ENCODE measurements around the gene LOXL1. TPM values are rescaled to one million over a fixed set of nuclear protein-coding genes. Genes with fewer than 3 reads are reported as not detected.
"Not testable (repeated sequence)": the region's sequence is repeated elsewhere in the genome, so short reads cannot be mapped to it uniquely, and the experiment has no call there.

Gene LOXL1
- total and polyA plus RNA-seq, 2 donors = 6.6 to 6.7 TPM

DNA sequence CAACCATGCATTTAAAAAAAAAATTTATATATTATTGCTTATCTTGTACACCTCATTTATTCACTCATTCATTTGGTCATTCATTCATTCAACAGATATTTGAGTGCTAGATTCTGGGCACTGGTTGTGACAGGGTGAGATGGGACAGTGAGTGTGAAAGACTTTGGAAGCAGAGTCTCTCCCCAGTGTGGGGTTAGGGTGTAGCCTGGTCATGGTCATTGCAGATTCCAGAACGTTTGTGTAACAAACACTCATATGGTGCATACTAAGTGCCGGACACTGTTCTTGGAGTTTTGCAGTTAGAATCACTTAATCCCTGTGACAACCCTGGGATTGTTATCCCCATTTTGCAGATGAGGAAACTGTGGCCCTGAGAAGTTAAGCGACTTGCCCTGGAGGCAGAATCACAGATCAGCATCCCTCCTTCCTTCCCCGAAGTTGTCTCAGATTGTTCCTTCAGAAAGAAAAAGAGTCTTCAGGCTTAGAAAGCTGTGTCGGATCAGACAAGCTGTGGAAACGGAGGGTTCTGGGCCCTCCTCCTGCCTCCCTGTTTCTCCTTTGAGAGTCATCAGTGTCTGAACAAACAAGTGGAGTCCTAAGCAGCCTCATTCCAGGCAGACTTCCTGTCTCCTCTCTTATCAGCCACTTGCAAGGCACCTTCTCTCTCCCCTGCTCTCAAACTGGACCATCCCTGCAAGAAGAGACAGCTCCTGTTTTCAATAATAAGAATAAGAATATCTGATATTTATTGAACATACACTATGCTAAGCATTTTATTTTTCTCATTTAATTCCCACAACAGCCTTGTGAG lies 6.3 kb downstream of the LOXL1 start:
- no peak overlapping the region for H3K4me3 ChIP-seq (ENCODE audit: low read length in 2 of 2)
- H3K9me3 ChIP-seq (ENCODE audit: control insufficient read depth in 2 of 2, insufficient read depth in 1 of 2, low read length in 1 of 2) = no peaks in the 10 kb centered on the region
- no peak overlapping the region for H3K27ac ChIP-seq (ENCODE audit: low read depth in 1 of 2, low read length in 1 of 2)
- WGBS = 92% methylated on average over 6 of the region's 6 CpGs
- no peaks in the 10 kb centered on the region for H3K36me3 ChIP-seq (ENCODE audit: control insufficient read depth in 2 of 2, insufficient read depth in 2 of 2, low read length in 1 of 2)
- peaks cover 17 to 18% of the 10 kb centered on the region in 2 donors for H3K4me1 ChIP-seq (ENCODE audit: control insufficient read depth in 2 of 2, insufficient read depth in 2 of 2, low read length in 2 of 2)
- H3K27me3 ChIP-seq (ENCODE audit: control insufficient read depth in 2 of 2, insufficient read depth in 1 of 2, low read length in 1 of 2) = peaks cover 2 to 16% of the 10 kb centered on the region in 2 donors
- DNase-seq (ENCODE audit: low read depth in 6 of 9, low spot score in 9 of 9) = no peak

DNA sequence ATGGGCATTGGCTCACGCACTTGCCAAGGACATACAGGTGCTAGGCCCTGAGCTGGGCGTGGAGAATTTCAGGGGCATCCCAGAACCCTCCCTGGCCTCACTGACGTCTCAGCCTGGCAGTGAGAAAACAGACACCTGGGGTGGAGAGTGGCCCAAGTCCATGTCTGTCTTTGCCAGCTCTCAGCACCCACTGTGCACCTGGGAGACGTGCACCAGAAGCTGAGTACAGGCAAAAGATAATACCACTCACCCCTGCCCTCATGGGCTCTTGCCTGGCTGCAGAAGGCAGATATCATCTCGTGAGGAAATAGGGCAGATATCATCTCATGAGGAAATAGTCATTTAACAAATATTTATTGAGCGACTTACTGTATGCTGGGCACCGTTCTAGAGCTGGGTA lies 8.0 kb downstream of the LOXL1 start:
- Histone ChIP-seq H3K27me3 (ENCODE audit: control insufficient read depth in 2 of 2, insufficient read depth in 1 of 2, low read length in 1 of 2) (peaks cover 0 to under 1% of the 10 kb centered on the region in 2 donors), H3K9me3 (ENCODE audit: control insufficient read depth in 2 of 2, insufficient read depth in 1 of 2, low read length in 1 of 2) (no peaks in the 10 kb centered on the region), H3K27ac (ENCODE audit: low read depth in 1 of 2, low read length in 1 of 2) (no peak overlapping the region), H3K36me3 (ENCODE audit: control insufficient read depth in 2 of 2, insufficient read depth in 2 of 2, low read length in 1 of 2) (no peaks in the 10 kb centered on the region), H3K4me3 (ENCODE audit: low read length in 2 of 2) (no peak overlapping the region), H3K4me1 (ENCODE audit: control insufficient read depth in 2 of 2, insufficient read depth in 2 of 2, low read length in 2 of 2) (peaks cover 4 to 5% of the 10 kb centered on the region in 2 donors)
- no peak for DNase-seq (ENCODE audit: low read depth in 6 of 9, low spot score in 9 of 9)
- WGBS = 61% methylated on average over 7 of the region's 7 CpGs

DNA sequence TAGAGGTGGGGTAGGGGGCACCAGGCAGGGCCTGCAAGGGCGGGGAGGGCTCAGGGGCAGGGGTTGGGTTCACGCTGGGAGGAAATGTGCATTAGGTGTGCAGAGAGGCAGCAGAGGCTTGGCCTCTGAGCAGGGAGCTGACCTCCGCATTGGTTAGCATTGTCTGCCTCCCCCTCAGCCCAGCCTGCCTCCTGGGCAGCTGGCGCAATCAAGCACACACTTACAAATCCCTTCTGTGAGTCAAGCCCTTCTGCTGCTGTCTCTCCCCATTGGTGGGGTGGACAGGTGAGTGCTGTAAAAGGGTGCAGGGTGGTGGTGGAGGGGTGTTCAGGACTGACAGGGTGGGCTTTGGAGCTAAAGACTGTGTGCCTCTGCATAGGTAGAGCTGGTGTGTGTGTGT lies 9.3 kb downstream of the LOXL1 start:
- Histone ChIP-seq H3K36me3 (ENCODE audit: control insufficient read depth in 2 of 2, insufficient read depth in 2 of 2, low read length in 1 of 2) (no peaks in the 10 kb centered on the region), H3K9me3 (ENCODE audit: control insufficient read depth in 2 of 2, insufficient read depth in 1 of 2, low read length in 1 of 2) (no peaks in the 10 kb centered on the region), H3K4me1 (ENCODE audit: control insufficient read depth in 2 of 2, insufficient read depth in 2 of 2, low read length in 2 of 2) (peaks cover 0 to 3% of the 10 kb centered on the region in 2 donors), H3K27ac (ENCODE audit: low read depth in 1 of 2, low read length in 1 of 2) (no peak overlapping the region), H3K27me3 (ENCODE audit: control insufficient read depth in 2 of 2, insufficient read depth in 1 of 2, low read length in 1 of 2) (no peaks in the 10 kb centered on the region), H3K4me3 (ENCODE audit: low read length in 2 of 2) (no peak overlapping the region)
- no peak for DNase-seq (ENCODE audit: low read depth in 6 of 9, low spot score in 9 of 9)
- WGBS = 96% methylated on average over 4 of the region's 4 CpGs

DNA sequence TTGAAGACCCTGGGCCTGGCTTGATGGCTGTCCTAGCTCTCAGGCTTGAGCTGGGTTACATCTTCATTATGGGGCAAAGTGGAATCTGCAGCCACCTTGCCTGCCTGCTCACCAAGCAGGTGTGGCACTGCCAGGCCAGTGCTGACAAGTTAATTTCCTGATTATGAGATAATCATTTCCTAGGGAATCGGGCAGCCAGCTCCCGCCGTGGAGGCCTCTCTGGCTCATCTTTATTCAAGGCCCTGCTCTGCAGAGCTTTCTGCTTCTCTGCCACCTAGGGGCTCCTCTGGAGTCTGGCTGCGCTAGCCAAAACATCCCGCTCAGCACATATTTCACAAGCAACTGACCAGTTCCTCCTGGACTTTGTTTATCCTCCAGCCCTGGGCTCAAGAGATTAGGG lies 9.9 kb downstream of the LOXL1 start:
- H3K27ac ChIP-seq (ENCODE audit: low read depth in 1 of 2, low read length in 1 of 2) = no peak overlapping the region
- no peak for DNase-seq (ENCODE audit: low read depth in 6 of 9, low spot score in 9 of 9)

DNA sequence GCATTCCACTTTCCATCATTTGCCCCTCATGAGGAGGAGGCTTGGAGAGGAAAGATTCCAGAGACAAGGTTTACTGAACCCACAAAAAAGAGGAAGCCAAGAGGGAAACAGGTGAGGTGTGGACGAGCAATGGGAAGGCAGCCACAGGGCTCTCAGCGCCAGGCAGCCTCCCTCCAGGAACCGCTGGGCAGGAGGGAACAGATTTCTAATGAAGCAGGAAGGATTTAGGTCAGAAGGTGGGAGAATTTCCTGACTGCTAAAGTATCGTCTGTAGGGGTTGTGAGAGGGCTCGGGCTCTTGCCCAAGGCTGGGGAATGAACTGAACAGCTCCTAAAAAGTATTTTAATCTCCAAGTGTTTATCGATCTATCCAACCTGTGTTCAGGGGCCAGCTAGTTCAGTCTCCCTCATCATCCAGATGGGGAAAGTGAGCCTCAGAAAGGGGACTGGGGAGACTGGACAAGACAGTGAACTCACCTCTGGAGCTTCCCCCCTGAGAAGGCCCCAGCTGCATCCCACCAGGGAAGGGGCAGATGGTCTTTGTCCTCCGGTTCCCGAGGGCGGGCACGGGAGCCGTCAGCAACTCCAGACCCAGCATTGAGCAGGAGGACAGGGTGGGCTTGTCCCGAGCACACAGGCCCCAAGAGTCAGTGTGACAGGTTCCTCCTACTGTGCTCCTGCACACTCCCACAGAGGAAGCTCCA lies 10.5 kb downstream of the LOXL1 start:
- H3K27ac ChIP-seq (ENCODE audit: low read depth in 1 of 2, low read length in 1 of 2) = no peak overlapping the region
- 78% methylated on average over 12 of the region's 12 CpGs for WGBS
- no peaks in the 10 kb centered on the region for H3K9me3 ChIP-seq (ENCODE audit: control insufficient read depth in 2 of 2, insufficient read depth in 1 of 2, low read length in 1 of 2)
- no peak overlapping the region for H3K4me3 ChIP-seq (ENCODE audit: low read length in 2 of 2)
- no peak for DNase-seq (ENCODE audit: low read depth in 6 of 9, low spot score in 9 of 9)
- peaks cover 1 to 3% of the 10 kb centered on the region in 2 donors for H3K4me1 ChIP-seq (ENCODE audit: control insufficient read depth in 2 of 2, insufficient read depth in 2 of 2, low read length in 2 of 2)
- H3K36me3 ChIP-seq (ENCODE audit: control insufficient read depth in 2 of 2, insufficient read depth in 2 of 2, low read length in 1 of 2) = no peaks in the 10 kb centered on the region
- no peaks in the 10 kb centered on the region for H3K27me3 ChIP-seq (ENCODE audit: control insufficient read depth in 2 of 2, insufficient read depth in 1 of 2, low read length in 1 of 2)

More for the DNA sequence above, 9.9 kb downstream of the LOXL1 start:
- Histone ChIP-seq H3K4me1 (ENCODE audit: control insufficient read depth in 2 of 2, insufficient read depth in 2 of 2, low read length in 2 of 2) (peaks cover 0 to 3% of the 10 kb centered on the region in 2 donors), H3K4me3 (ENCODE audit: low read length in 2 of 2) (no peak overlapping the region), H3K36me3 (ENCODE audit: control insufficient read depth in 2 of 2, insufficient read depth in 2 of 2, low read length in 1 of 2) (no peaks in the 10 kb centered on the region), H3K27me3 (ENCODE audit: control insufficient read depth in 2 of 2, insufficient read depth in 1 of 2, low read length in 1 of 2) (no peaks in the 10 kb centered on the region), H3K9me3 (ENCODE audit: control insufficient read depth in 2 of 2, insufficient read depth in 1 of 2, low read length in 1 of 2) (no peaks in the 10 kb centered on the region)
- WGBS = 90% methylated on average over 5 of the region's 5 CpGs

DNA sequence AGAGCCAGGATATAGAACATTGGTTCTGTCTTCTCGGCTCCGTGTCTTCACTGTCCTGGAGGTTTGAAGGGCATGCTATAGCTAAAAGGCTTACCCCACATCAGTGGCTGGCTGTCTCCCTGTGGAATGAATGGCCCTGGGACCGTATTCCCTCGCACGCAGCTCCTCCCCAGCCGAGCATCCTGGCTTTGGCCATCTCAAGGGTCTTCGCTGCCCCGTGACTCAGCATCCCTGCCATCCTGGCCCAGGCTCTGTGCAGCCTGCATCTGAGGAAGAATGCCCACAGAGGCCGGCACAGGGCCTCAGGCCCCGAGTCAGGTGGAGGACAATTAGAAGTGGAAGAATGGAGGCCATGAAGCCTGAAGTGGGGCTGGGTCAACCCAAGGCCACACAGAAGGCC lies 11.0 kb downstream of the LOXL1 start:
- DNase-seq (ENCODE audit: low read depth in 6 of 9, low spot score in 9 of 9) = no peak
- Histone ChIP-seq H3K9me3 (ENCODE audit: control insufficient read depth in 2 of 2, insufficient read depth in 1 of 2, low read length in 1 of 2) (no peaks in the 10 kb centered on the region), H3K27ac (ENCODE audit: low read depth in 1 of 2, low read length in 1 of 2) (no peak overlapping the region), H3K27me3 (ENCODE audit: control insufficient read depth in 2 of 2, insufficient read depth in 1 of 2, low read length in 1 of 2) (no peaks in the 10 kb centered on the region), H3K36me3 (ENCODE audit: control insufficient read depth in 2 of 2, insufficient read depth in 2 of 2, low read length in 1 of 2) (no peaks in the 10 kb centered on the region), H3K4me3 (ENCODE audit: low read length in 2 of 2) (no peak overlapping the region), H3K4me1 (ENCODE audit: control insufficient read depth in 2 of 2, insufficient read depth in 2 of 2, low read length in 2 of 2) (peaks cover 3 to 7% of the 10 kb centered on the region in 2 donors)
- 86% methylated on average over 10 of the region's 10 CpGs for WGBS

DNA sequence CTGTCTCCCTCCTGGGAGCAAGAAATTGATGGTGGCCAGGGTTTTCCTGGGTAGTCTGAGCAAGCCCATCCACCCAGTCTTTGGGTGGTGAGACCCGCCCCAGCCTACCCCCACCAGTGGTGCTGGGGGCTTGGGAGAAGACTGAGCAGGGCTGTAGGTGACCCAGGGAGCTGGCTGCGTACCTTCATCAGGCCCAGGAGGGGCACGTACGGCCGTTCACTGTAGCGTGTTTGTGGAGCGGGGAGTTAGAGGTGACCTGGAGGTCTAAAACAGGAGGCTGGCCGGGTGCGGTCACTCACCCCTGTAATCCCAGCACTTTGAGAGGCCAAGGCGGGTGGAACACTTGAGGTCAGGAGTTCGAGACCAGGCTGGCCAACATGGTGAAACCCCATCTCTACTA lies 11.5 kb downstream of the LOXL1 start:
- no peaks in the 10 kb centered on the region for H3K9me3 ChIP-seq (ENCODE audit: control insufficient read depth in 2 of 2, insufficient read depth in 1 of 2, low read length in 1 of 2)
- H3K4me3 ChIP-seq (ENCODE audit: low read length in 2 of 2) = no peak overlapping the region
- H3K27ac ChIP-seq (ENCODE audit: low read depth in 1 of 2, low read length in 1 of 2) = no peak overlapping the region
- no peak for DNase-seq (ENCODE audit: low read depth in 6 of 9, low spot score in 9 of 9)
- no peaks in the 10 kb centered on the region for H3K27me3 ChIP-seq (ENCODE audit: control insufficient read depth in 2 of 2, insufficient read depth in 1 of 2, low read length in 1 of 2)
- WGBS = 98% methylated on average over 11 of the region's 11 CpGs
- H3K36me3 ChIP-seq (ENCODE audit: control insufficient read depth in 2 of 2, insufficient read depth in 2 of 2, low read length in 1 of 2) = no peaks in the 10 kb centered on the region
- H3K4me1 ChIP-seq (ENCODE audit: control insufficient read depth in 2 of 2, insufficient read depth in 2 of 2, low read length in 2 of 2) = peaks cover 3 to 11% of the 10 kb centered on the region in 2 donors

DNA sequence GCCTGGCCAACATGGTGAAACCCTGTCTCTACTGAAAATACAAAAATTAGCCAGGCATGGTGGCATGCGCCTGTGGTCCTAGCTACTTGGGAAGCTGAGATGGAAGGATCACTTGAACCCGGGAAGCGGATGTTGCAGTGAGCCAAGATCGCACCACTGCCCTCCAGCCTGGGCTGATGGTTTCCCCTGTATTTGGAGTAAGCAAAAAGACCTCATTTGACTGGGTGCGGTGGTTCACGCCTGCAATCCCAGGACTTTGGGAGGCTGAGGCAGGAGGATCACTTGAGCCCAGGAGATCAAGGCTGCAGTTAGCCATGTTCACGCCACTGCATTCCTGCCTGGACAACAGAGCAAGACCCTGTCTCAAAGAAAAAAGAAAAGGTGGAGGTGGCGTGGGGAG lies 12.3 kb downstream of the LOXL1 start:
- H3K9me3 ChIP-seq (ENCODE audit: control insufficient read depth in 2 of 2, insufficient read depth in 1 of 2, low read length in 1 of 2); H3K36me3 ChIP-seq (ENCODE audit: control insufficient read depth in 2 of 2, insufficient read depth in 2 of 2, low read length in 1 of 2); H3K27ac ChIP-seq (ENCODE audit: low read depth in 1 of 2, low read length in 1 of 2); H3K27me3 ChIP-seq (ENCODE audit: control insufficient read depth in 2 of 2, insufficient read depth in 1 of 2, low read length in 1 of 2); DNase-seq (ENCODE audit: low read depth in 6 of 9, low spot score in 9 of 9); H3K4me3 ChIP-seq (ENCODE audit: low read length in 2 of 2): not testable (repeated sequence)
- 92% methylated on average over 8 of the region's 8 CpGs for WGBS
- peaks cover 3 to 11% of the 10 kb centered on the region in 2 donors for H3K4me1 ChIP-seq (ENCODE audit: control insufficient read depth in 2 of 2, insufficient read depth in 2 of 2, low read length in 2 of 2)

DNA sequence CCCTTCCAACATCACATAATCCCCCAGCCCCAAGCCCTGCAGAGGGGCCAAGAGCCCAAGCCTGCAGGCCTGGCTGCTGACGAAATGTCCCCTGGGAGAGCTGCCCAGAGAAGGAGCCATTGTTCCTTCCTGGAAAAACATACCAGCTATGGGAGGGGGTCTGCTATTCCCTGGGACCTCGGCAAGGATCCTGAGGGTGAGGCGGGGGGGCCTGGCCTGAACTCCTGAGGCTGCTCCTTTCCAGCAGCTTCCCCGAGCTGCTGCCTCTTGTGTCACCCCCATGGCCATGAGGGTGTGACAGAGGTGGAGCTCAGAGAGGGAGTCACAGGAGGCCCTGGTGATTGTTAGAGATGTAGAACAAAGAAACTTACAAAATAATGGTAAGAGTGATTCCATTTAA lies 12.9 kb downstream of the LOXL1 start:
- H3K27ac ChIP-seq (ENCODE audit: low read depth in 1 of 2, low read length in 1 of 2) = no peak overlapping the region
- peaks cover 0 to 2% of the 10 kb centered on the region in 2 donors for H3K9me3 ChIP-seq (ENCODE audit: control insufficient read depth in 2 of 2, insufficient read depth in 1 of 2, low read length in 1 of 2)
- no peak for DNase-seq (ENCODE audit: low read depth in 6 of 9, low spot score in 9 of 9)
- H3K4me3 ChIP-seq (ENCODE audit: low read length in 2 of 2) = no peak overlapping the region
- H3K4me1 ChIP-seq (ENCODE audit: control insufficient read depth in 2 of 2, insufficient read depth in 2 of 2, low read length in 2 of 2) = peaks cover 3 to 14% of the 10 kb centered on the region in 2 donors
- H3K27me3 ChIP-seq (ENCODE audit: control insufficient read depth in 2 of 2, insufficient read depth in 1 of 2, low read length in 1 of 2) = no peaks in the 10 kb centered on the region
- 84% methylated on average over 4 of the region's 4 CpGs for WGBS
- no peaks in the 10 kb centered on the region for H3K36me3 ChIP-seq (ENCODE audit: control insufficient read depth in 2 of 2, insufficient read depth in 2 of 2, low read length in 1 of 2)

Data from thymus (tissue), 11 donors.